ENCODE results near the gene ZNF23.
"Not testable (repeated sequence)": the region's sequence is repeated elsewhere in the genome, so short reads cannot be mapped to it uniquely, and the experiment has no call there.

ZNF23 gene

GRCh38 chr16:71461686-71462648 is at the start of gene ZNF23:
TSS of gene ZNF23 (minus strand) at chr16:71462247. CDS start at chr16:71456796, 5,451 bp downstream.
- peak; percentile 79 for DNase-seq (ENCODE audit: low read depth)

GRCh38 chr16:71507061-71507460 is 45.0 kb upstream of the ZNF23 start:
- DNase-seq (ENCODE audit: low read depth): no peak

GRCh38 chr16:71504901-71505300 is 42.9 kb upstream of the ZNF23 start:
- no peak for DNase-seq (ENCODE audit: low read depth)

GRCh38 chr16:71504051-71504450 is 42.0 kb upstream of the ZNF23 start:
- not testable (repeated sequence) for DNase-seq (ENCODE audit: low read depth)

- no peak for DNase-seq (ENCODE audit: low read depth)
Measured at GRCh38 chr16:71501547-71501946, 39.5 kb upstream of the ZNF23 start.

GRCh38 chr16:71500964-71501363 is 38.9 kb upstream of the ZNF23 start:
- DNase-seq (ENCODE audit: low read depth): no peak

GRCh38 chr16:71499775-71500364 is 37.8 kb upstream of the ZNF23 start:
- peak; percentile 41 for DNase-seq (ENCODE audit: low read depth)

GRCh38 chr16:71498031-71498430 is 36.0 kb upstream of the ZNF23 start:
- DNase-seq (ENCODE audit: low read depth): no peak

GRCh38 chr16:71493213-71493612 is 31.2 kb upstream of the ZNF23 start:
- no peak for DNase-seq (ENCODE audit: low read depth)

GRCh38 chr16:71492786-71493185 is 30.7 kb upstream of the ZNF23 start:
- DNase-seq (ENCODE audit: low read depth): no peak

- DNase-seq (ENCODE audit: low read depth): no peak
Measured at GRCh38 chr16:71491054-71491453, 29.0 kb upstream of the ZNF23 start.

- no peak for DNase-seq (ENCODE audit: low read depth)
Measured at GRCh38 chr16:71490361-71490760, 28.3 kb upstream of the ZNF23 start.

GRCh38 chr16:71489122-71489521 is 27.1 kb upstream of the ZNF23 start, which contains the start of gene ZNF19:
TSS of gene ZNF19 (minus strand) at chr16:71489324. CDS start at chr16:71482114, 7,210 bp downstream.
- DNase-seq (ENCODE audit: low read depth): no peak

GRCh38 chr16:71484006-71484893 is 22.2 kb upstream of the ZNF23 start:
- DNase-seq (ENCODE audit: low read depth): peak; percentile 93

- no peak for DNase-seq (ENCODE audit: low read depth)
Measured at GRCh38 chr16:71482569-71482968, 20.5 kb upstream of the ZNF23 start.

GRCh38 chr16:71480956-71481355 is 18.9 kb upstream of the ZNF23 start:
- no peak for DNase-seq (ENCODE audit: low read depth)

GRCh38 chr16:71479420-71479819 is 17.4 kb upstream of the ZNF23 start:
- DNase-seq (ENCODE audit: low read depth): peak; percentile 9

- DNase-seq (ENCODE audit: low read depth): no peak
Measured at GRCh38 chr16:71476457-71477124, 14.5 kb upstream of the ZNF23 start.

GRCh38 chr16:71474864-71475263 is 12.8 kb upstream of the ZNF23 start:
- DNase-seq (ENCODE audit: low read depth): peak; percentile 63

- DNase-seq (ENCODE audit: low read depth): no peak
Measured at GRCh38 chr16:71473891-71474290, 11.8 kb upstream of the ZNF23 start.

GRCh38 chr16:71472931-71473330 is 10.9 kb upstream of the ZNF23 start:
- DNase-seq (ENCODE audit: low read depth): no peak

GRCh38 chr16:71472051-71472450 is 10.0 kb upstream of the ZNF23 start:
- no peak for DNase-seq (ENCODE audit: low read depth)
